HepG2 (cell line): ENCODE results near the gene LAPTM4A. TPM values are rescaled to one million over a fixed set of nuclear protein-coding genes. Genes with fewer than 3 reads are reported as not detected.

Experiments used
- ATM ChIP-seq: fragments of 450-650 bp; IDR thresholded peaks from 2 replicates; pipeline ENCODE4 v1.7.1; 2017; ENCODE audit warnings: mild to moderate bottlenecking, borderline replicate concordance
- CBX1 ChIP-seq: IDR thresholded peaks from one replicate; pipeline ENCODE4 v1.6.1; 2016; ENCODE audit warnings: antibody characterized with exemption, low read depth
- DR1 ChIP-seq: sonication (generic); formaldehyde crosslinking; IDR thresholded peaks from 2 replicates; pipeline ENCODE4 v1.8.0; 2021; ENCODE audit warnings: mild to moderate bottlenecking, missing genetic modification reagents, inconsistent platforms
- KDM4B ChIP-seq: sonication (generic); formaldehyde crosslinking; IDR thresholded peaks from 2 replicates; pipeline ENCODE4 v1.4.0; 2020; ENCODE audit warnings: missing genetic modification reagents
- NCOA5 ChIP-seq: sonication (generic); formaldehyde crosslinking; IDR thresholded peaks from 2 replicates; pipeline ENCODE4 v1.4.0; 2020; ENCODE audit warnings: missing genetic modification reagents
- RCOR2 ChIP-seq: IDR thresholded peaks from 2 replicates; pipeline ENCODE4 v1.6.1; 2016; ENCODE audit warnings: missing biosample characterization, missing genetic modification reagents
- REXO4 ChIP-seq: sonication (generic); formaldehyde crosslinking; IDR thresholded peaks from 2 replicates; pipeline ENCODE4 v1.8.0; 2022; ENCODE audit warnings: missing genetic modification reagents, mild to moderate bottlenecking, borderline replicate concordance
- SRSF4 ChIP-seq: fragments of 200-400 bp; formaldehyde crosslinking; IDR thresholded peaks from one replicate; pipeline ENCODE4 v1.6.1; 2018; ENCODE audit warnings: mild to moderate bottlenecking, low read depth, low read length, moderate library complexity; ENCODE audit not compliant: poor library complexity, severe bottlenecking
- ZBTB40 ChIP-seq, 2 experiments: fragments of 450-650 bp in 1 of 2; sonication (generic) in 1 of 2; formaldehyde crosslinking in 1 of 2; IDR thresholded peaks; 2 replicates each; pipeline versions ENCODE4 v1.6.1 to v1.8.0; 2016 to 2022; ENCODE audit warnings: antibody characterized with exemption in 1 of 2, mild to moderate bottlenecking in 1 of 2, missing genetic modification reagents in 1 of 2
- ZNF20 ChIP-seq: sonication (generic); formaldehyde crosslinking; IDR thresholded peaks from 2 replicates; pipeline ENCODE4 v1.4.0; 2020; ENCODE audit warnings: mild to moderate bottlenecking, moderate library complexity, missing genetic modification reagents
- ZNF280B ChIP-seq: sonication (generic); formaldehyde crosslinking; IDR thresholded peaks from 2 replicates; pipeline ENCODE4 v1.5.0; 2020; ENCODE audit warnings: missing genetic modification reagents, mild to moderate bottlenecking, borderline replicate concordance
- ZNF446 ChIP-seq: sonication (generic); formaldehyde crosslinking; IDR thresholded peaks from 2 replicates; pipeline ENCODE4 v1.5.0; 2020; ENCODE audit warnings: mild to moderate bottlenecking, missing genetic modification reagents
- ZNF503 ChIP-seq: sonication (generic); formaldehyde crosslinking; IDR thresholded peaks from 2 replicates; pipeline ENCODE4 v1.4.0; 2020; ENCODE audit warnings: missing genetic modification reagents
- ZNF83 ChIP-seq: sonication (generic); formaldehyde crosslinking; IDR thresholded peaks from 2 replicates; pipeline ENCODE4 v1.4.0; 2020; ENCODE audit warnings: missing genetic modification reagents, mild to moderate bottlenecking, borderline replicate concordance
- polyA plus RNA-seq, 8 experiments: library from polyadenylated mRNA; depleted of rRNA in 3 of 8; stranded (reverse) in 7 of 8; unstranded in 1 of 8; fragments of >200 nt; fragmentation: Illumina TruSeq in 4 of 8; extraction: Trizol in 4 of 8; gene quantifications; 2 replicates each; pipeline versions ENCODE4 v1.2.1 to v1.2.3, GENCODE V29; 2011 to 2016; ENCODE audit warnings: low read depth in 4 of 8, missing spikeins in 1 of 8, mixed read lengths in 1 of 8; ENCODE audit not compliant: insufficient read depth in 1 of 8
- total RNA-seq, 5 experiments: library from RNA; depleted of rRNA; stranded (reverse); fragments of >200 nt; fragmentation: Illumina TruSeq; extraction: Trizol; gene quantifications; 2 replicates each; pipeline ENCODE4 v1.2.3, GENCODE V29; 2016; ENCODE audit warnings: low read depth in 1 of 5

Gene LAPTM4A
- total and polyA plus RNA-seq, 2 of the 13 experiments (the other 11 are each of a cell fraction or from before 2014, with no cell fraction given): 116 to 558 TPM

- TF ChIP-seq NCOA5 (CRISPR knock-in tag): no peak
- no peak for TF ChIP-seq REXO4
- peak; percentile 80 for TF ChIP-seq KDM4B (CRISPR knock-in tag)
- TF ChIP-seq CBX1: no peak
- no peak for TF ChIP-seq ATM
- TF ChIP-seq RCOR2 (CRISPR knock-in tag): no peak; the same call in 1 of the 2 replicates
- no peak for TF ChIP-seq ZNF83 (CRISPR knock-in tag)
- TF ChIP-seq ZNF20 (CRISPR knock-in tag): no peak
- no peak for TF ChIP-seq DR1
- no peak for TF ChIP-seq ZNF446 (CRISPR knock-in tag)
- no peak for TF ChIP-seq SRSF4
- TF ChIP-seq ZBTB40 (IDR thresholded peaks at IDR 0.05): no peak
- TF ChIP-seq ZBTB40 (CRISPR knock-in tag; IDR thresholded peaks at IDR 0.05): no peak; the same call in 1 of the 2 replicates
- no peak; the same call in 1 of the 2 replicates for TF ChIP-seq ZNF503 (CRISPR knock-in tag)
- no peak for TF ChIP-seq ZNF280B (CRISPR knock-in tag)
Measured at GRCh38 chr2:20013126-20013849, 38.1 kb downstream of the LAPTM4A start (continued).
